ACHN (cell line): ENCODE data around the gene LYSMD3.

Experiments
- DNase-seq: peaks from one replicate; pipeline ENCODE4 v3.0.0-alpha.2; 2015
- in situ Hi-C: cut with HindIII; loops from 2 replicates; pipeline ENCODE4 v1.10.0; 2017; ENCODE audit warnings: low sequenced_read_pairs, low pct_ligation_motif_present, low pct_unique_long_range_greater_than_20kb

Gene LYSMD3

DNA sequence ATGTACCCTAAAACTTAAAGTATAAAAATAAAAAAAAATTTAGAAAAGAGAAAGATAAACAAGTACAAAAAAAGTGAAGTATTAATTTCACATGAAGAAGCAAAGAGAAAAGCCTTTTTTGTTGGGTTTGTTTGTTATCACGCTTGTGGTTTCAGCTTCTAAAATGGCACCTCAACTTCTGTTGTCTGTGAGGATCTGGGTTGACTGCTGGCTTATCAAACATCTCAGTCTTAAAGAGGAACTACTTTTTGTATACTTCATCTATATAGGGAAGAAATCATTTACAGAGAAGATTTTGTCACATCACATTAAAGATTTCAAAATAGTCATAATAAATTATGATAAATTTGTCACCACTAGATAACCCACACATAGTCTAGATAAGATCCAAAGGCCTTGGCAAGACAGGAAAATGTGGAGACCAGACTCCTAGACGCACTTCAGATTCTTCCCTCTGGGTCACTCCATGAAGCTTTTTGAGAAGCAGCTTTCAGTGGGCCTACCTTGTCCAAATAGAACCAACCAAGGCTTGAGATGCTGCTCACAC is 20.4 kb upstream of the LYSMD3 start:
- in situ Hi-C loops = no loop called here
- no peak for DNase-seq

DNA sequence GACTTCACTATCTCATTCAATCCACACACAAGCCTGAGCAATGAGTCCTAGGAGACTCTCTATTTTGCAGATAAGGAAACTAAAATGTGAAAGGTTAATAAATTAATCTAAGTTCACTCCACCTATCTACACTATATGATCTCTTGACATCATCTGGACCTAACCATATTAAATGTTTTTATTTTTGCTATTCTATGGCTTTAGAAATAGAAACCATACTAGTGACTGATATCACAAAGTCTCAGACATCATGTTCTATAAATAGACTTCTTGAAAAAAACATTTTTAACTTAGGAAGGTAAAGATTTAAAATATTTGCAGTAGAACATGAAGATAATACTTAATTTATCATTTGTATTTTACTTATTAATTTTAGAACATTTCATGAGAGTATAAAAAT is 19.8 kb upstream of the LYSMD3 start:
- no peak for DNase-seq
- in situ Hi-C loops = no loop called here

GRCh38 chr5:90548069-90548593 is 18.7 kb upstream of the LYSMD3 start:
- no peak for DNase-seq
- in situ Hi-C loops = no loop called here

GRCh38 chr5:90547072-90547536 is 17.7 kb upstream of the LYSMD3 start:
- in situ Hi-C loops = no loop called here
- DNase-seq = no peak

GRCh38 chr5:90546216-90546837 is 16.9 kb upstream of the LYSMD3 start:
- DNase-seq = no peak
- in situ Hi-C loops = no loop called here

DNA sequence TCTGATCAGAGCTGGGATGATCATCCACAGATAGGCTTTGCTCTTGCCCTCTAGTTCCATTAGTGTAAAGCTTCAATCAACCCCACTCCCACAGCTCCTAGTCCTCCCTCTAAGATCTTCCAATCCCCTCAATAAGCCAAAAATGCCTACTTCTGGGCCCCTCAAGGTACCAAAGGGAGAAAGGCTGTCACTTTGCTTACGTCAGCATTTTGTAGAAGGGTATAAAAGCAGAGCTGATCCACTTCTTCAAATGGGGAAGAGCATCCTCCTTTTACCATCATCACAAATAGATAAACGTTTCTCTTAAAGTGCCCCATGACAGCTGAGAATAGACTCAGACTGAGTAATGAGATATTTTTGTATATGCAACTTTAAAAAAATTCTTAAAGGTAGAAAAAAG is 16.1 kb upstream of the LYSMD3 start:
- in situ Hi-C loops = no loop called here
- no peak for DNase-seq

DNA sequence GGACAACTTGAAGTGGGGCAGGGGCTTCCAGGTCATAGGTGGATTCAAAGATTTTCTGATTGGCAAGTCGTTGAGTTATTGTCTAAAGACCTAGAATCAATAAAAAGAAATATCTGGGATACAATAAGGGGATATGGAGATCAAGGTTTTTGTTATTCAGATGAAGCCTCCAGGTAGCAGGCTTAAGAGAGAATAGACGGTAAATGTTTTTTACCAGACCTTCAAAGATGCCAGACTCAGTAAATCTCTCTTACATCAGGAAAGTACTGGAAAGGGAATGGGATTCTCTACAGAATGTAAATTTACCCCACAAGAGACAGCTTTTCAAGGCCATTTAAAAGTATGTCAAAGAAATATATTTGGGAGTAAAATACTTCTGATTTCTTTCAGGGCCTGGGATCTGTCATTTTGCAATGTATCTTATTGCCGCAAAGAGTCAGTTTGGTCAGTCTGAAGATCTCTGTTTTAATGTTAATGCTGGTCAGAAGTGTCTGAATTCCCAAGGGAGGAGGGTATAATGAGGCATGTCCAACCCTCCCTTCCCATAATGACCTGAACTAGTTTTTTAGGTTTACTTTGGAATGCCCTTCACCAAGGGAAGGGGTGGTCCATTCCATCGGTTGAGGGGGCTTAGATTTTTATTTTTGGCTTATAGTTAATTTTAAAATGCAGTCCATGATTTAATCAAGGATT is 13.6 kb upstream of the LYSMD3 start:
- DNase-seq = no peak
- in situ Hi-C loops = no loop called here

DNA sequence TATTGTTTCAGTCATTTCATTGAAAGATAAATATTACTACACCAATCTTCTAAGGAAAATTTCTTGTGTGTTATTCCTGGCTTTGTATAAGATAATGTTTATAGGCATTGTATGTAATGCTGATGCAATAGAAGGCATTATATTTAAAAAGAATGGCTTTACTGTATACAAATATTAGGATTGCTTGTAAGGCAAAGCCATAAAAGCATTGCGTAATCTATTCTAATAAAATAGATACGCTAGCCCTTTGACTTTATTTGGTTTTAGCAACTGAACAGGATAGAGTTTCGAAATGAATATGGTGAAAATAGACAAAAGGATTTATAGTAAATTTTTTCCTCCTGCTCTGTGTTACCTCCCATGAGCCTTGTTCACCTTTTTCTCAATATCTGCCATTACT is 5.5 kb upstream of the LYSMD3 start:
- in situ Hi-C loops = no loop called here
- no peak for DNase-seq

DNA sequence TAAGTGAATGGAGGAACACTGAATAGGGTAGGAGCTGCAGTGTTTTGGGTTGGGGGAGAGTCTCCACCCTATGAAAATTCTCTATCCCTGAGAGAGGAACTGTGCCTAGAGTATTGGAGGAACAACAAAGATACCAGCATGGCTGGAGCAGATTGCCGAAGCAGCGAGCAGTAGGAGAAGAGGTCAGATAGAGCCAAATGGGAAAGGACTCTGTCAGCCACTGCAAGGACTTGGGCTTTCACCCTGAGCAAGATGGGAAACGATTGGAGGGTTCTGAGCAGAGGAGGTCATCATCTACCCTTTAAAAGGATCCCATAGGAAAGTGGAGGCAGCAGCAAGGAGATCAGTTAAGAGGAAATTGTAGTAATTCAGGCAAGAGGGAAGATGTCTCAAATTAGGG is 4.4 kb upstream of the LYSMD3 start:
- in situ Hi-C loops = no loop called here

GRCh38 chr5:90530736-90531487 is 1.5 kb upstream of the LYSMD3 start:
- DNase-seq = no peak

More for the DNA sequence above, 4.4 kb upstream of the LYSMD3 start:
- DNase-seq = no peak

DNA sequence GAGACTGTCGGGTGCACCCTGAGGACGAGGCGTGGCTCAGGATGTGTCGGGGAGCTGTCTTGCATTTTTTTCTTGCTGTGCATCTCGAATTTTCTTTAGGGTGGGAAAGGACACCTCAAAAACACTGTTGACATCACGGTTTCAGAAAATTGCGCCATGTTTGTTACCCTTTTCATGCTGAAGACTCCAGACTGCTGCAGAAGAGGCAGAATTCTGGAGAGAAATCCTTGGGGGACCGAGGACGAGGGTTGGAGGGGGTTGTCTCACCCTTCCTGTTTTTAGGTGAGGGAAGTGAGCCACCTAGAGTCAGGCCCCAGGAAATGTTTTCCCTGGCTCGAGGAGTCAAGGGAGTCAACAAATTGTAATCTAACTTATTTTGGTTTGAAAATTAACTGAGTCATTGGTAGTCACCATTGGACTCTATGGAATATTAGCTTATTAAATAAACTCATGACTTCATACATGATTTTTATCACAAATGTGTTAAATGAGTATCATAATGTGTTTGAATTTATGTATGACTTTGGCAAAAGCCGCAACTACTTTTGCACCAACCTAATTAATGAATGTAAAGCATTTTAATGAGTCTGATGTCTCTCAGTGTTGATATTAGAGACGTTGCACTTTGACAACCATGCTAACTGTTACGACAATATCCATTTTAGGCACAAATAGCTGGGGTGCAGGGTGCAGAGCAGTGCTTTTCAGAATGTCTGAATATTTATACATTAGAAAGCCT is 724 bp upstream of the LYSMD3 start:
- peak; percentile 74 for DNase-seq
- in situ Hi-C loops = no loop called here

More at GRCh38 chr5:90530736-90531487, 1.5 kb upstream of the LYSMD3 start:
- in situ Hi-C loops = no loop called here

DNA sequence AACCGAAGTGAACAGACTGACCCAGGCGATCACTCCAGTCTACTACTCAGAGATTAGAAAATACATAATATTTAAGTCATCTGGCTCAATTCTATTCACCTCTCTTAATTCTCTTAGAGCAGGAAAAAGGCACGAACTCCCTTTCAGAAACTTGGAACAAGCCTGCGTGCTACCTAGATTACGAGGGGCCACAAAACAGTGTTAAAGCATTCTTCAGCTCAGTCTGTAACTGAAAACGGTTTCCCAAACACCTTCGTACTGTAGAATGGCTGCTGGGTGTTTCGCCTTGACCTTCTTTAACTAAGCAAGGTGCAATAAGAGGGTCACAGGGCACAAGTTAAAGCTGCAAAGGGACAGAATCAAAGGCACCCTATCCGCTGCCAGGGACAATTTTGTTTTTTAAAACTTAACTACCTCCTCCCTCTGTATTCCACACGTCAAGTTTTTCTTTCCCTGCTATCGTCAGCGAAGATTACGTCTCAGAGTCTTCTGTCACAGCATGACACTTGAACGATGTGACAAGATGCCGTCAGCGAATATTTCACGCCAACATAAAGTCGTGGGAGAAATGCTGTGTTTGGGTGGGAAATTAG is 687 bp downstream of the LYSMD3 start:
- in situ Hi-C loops = no loop called here
- DNase-seq = peak; percentile 33

GRCh38 chr5:90519081-90519480 is 10.3 kb downstream of the LYSMD3 start:
- in situ Hi-C loops = no loop called here
- DNase-seq = no peak

- DNase-seq = no peak
- in situ Hi-C loops = no loop called here
Measured at GRCh38 chr5:90518661-90519060, 10.7 kb downstream of the LYSMD3 start.

GRCh38 chr5:90514520-90514919 is 14.9 kb downstream of the LYSMD3 start:
- in situ Hi-C loops = no loop called here
- DNase-seq = no peak

GRCh38 chr5:90510438-90510837 is 18.9 kb downstream of the LYSMD3 start:
- in situ Hi-C loops = no loop called here
- DNase-seq = no peak

DNA sequence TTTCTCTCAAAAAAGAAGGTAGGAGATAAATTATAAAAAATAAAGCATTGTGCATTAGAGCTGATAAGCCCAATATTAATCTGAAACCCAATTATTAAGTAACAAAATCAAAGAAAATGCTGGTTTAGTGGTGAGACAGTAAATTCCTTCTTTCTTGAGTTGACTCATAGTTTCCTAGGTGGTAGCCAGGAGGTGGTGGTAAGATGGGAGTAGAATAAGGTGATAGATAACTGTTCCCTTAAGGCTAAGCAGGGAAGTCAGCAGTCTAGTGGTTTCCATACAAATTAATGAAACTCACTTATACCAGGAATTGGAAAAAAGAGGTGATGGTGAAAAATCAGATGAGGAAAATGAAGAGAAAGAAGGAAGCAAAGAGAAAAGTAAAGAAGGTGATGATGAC is 23.2 kb downstream of the LYSMD3 start:
- in situ Hi-C loops = no loop called here
- DNase-seq = no peak

DNA sequence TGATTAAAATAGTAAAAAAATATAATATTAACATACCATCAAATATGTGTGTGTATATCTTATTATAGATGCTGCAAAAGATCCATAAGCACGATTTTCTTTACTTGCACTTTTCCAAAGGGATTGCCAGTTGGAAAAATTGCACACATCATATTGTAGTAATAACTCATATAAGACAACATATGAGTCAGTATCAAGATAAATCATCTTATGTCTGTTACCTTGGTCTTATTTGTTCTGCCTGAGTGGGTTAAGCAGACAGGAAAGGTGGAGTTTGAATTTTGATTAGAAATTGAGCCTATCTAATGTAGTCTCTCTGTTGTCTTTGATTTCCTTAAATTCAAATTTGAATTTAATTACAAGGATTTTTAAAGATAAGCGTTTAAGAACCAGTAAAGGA is 24.6 kb downstream of the LYSMD3 start:
- no peak for DNase-seq
- in situ Hi-C loops = no loop called here
